ENCODE measurements around the gene ITSN2.

The ITSN2 gene

DNA sequence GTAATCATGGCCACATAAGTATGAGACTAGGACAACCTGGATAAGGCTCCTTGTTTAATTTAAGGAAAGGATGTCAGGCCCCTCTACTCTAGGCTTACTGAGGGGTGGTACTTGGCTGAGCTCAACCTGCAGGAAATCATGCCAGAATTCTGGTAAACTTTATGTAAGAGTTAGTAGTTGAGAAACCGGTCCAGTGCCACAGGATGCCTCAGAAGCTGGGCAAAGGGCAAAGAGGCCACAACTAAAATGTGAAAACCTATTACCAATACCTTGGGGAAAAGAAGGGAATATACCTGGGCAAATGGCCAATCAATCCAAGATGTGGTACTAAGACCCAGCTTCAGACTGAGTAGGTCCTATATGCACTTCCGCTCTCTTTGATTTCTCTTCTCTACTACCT, 86.7 kb downstream of the ITSN2 start:
- TF ChIP-seq GATA3 (IDR thresholded peaks at IDR 0.05; ENCODE audit: low read depth, low read length): no peak
- TF ChIP-seq GATA2 (IDR thresholded peaks at IDR 0.05; ENCODE audit: low read depth, low read length): no peak

- TF ChIP-seq GATA3 (IDR thresholded peaks at IDR 0.05; ENCODE audit: low read depth, low read length) (no peak), GATA2 (IDR thresholded peaks at IDR 0.05; ENCODE audit: low read depth, low read length) (no peak)
These were observed 87.4 kb downstream of the ITSN2 start for GRCh38 chr2:24272907-24273306.

DNA sequence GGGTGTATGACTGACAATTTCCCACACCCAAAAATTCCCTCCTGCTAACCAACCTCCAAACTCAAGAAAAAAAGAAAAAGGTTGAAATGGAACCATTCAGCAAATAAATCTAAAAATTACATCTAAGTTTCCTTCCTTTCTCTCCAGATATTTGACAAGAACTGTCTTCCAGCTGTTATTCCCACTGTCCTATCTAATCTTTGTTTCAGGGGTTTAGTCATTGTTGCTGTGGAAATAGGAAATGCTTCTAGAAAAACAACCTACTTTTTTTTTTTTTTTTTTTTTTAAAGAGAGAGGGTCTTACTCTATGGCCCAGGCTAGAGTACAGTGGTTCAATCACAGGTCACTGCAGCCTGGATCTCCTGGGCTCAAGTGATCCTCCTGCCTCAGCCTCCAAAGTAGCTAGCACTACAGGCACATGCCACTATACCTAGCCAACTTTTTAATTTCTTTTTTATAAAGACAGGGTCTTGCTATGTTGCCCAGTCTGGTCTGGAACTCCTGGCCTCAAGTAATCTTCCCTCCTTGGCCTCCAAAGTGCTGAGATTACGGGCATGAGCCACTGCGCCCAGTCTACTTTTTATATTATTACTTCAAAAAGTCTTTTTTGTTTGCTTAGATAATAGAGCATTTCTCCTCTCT, 88.1 kb downstream of the ITSN2 start:
- no peak for TF ChIP-seq GATA3 (IDR thresholded peaks at IDR 0.05; ENCODE audit: low read depth, low read length)
- no peak for TF ChIP-seq GATA2 (IDR thresholded peaks at IDR 0.05; ENCODE audit: low read depth, low read length)

- TF ChIP-seq GATA3 (IDR thresholded peaks at IDR 0.05; ENCODE audit: low read depth, low read length) (no peak), GATA2 (IDR thresholded peaks at IDR 0.05; ENCODE audit: low read depth, low read length) (no peak)
These were observed 91.1 kb downstream of the ITSN2 start for GRCh38 chr2:24269265-24269664.

DNA sequence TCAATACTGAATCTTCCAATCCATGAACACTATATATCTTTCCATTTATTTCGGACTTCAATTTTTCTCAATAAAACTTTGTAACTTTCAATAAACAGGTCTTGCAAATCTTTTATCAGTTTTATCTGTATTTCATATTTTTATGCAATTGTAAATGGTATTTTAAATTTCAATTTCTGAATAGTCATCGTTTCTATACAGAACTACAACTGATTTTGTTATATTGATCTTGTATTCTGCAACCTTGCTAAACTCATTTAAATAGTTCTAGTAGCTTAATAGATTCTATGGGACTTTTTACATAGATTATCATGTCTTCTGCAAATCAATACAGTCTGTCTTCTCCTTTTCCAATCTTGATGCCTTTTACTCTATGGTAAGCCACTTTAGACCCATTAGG, 95.1 kb downstream of the ITSN2 start:
- TF ChIP-seq GATA2 (IDR thresholded peaks at IDR 0.05; ENCODE audit: low read depth, low read length) (no peak), GATA3 (IDR thresholded peaks at IDR 0.05; ENCODE audit: low read depth, low read length) (no peak)

DNA sequence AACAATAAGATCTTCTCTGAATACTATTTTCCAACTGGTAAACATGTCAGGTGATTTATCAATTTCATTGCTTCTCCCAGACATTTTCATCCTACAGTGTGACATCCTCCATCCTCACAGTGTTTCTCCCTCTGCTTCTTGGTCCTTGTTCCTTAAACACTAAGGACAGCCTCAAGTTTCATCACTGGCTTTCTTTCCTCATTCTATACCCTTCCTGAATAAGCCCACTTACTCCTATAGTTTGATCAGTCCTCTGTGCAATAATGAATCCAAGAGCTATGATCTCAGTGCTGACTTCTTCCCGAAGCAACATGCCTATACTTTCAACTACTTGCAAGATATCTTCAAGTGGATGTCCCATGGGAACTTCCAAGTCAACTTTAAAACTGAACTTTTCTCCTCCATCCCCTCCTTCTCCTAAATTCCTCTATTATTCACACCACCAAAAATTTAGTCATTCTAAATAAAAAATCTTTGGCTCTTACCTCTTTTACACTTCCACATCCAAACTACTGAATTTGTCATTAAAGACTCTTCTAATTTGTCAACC, 97.8 kb downstream of the ITSN2 start:
- TF ChIP-seq GATA2 (IDR thresholded peaks at IDR 0.05; ENCODE audit: low read depth, low read length) (no peak), GATA3 (IDR thresholded peaks at IDR 0.05; ENCODE audit: low read depth, low read length) (no peak)

- TF ChIP-seq GATA3 (IDR thresholded peaks at IDR 0.05; ENCODE audit: low read depth, low read length): no peak
- TF ChIP-seq GATA2 (IDR thresholded peaks at IDR 0.05; ENCODE audit: low read depth, low read length): no peak
These were observed 98.9 kb downstream of the ITSN2 start for GRCh38 chr2:24261441-24261840.

DNA sequence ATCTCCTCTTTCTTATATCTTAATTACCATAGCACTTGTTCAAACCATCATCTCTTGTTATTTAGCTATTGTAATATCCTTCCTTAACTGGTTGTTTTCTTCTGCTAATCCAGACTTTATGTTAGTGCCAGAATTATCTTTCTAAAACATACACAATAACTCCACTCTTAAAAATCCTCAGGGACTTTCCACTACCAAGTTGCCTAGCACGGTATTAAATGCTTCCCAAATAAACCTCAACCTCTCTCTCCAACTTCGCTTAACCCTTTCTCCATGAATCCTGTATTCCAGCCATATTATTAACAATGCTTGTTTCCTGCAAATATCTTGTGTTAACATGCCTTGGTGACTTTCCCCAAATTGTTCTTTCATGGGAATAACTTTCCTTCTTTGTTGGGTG, 101.0 kb downstream of the ITSN2 start:
- no peak for TF ChIP-seq GATA2 (IDR thresholded peaks at IDR 0.05; ENCODE audit: low read depth, low read length)
- TF ChIP-seq GATA3 (IDR thresholded peaks at IDR 0.05; ENCODE audit: low read depth, low read length): no peak

GRCh38 chr2:24258718-24259117, 101.6 kb downstream of the ITSN2 start:
- no peak for TF ChIP-seq GATA3 (IDR thresholded peaks at IDR 0.05; ENCODE audit: low read depth, low read length)
- TF ChIP-seq GATA2 (IDR thresholded peaks at IDR 0.05; ENCODE audit: low read depth, low read length): no peak

DNA sequence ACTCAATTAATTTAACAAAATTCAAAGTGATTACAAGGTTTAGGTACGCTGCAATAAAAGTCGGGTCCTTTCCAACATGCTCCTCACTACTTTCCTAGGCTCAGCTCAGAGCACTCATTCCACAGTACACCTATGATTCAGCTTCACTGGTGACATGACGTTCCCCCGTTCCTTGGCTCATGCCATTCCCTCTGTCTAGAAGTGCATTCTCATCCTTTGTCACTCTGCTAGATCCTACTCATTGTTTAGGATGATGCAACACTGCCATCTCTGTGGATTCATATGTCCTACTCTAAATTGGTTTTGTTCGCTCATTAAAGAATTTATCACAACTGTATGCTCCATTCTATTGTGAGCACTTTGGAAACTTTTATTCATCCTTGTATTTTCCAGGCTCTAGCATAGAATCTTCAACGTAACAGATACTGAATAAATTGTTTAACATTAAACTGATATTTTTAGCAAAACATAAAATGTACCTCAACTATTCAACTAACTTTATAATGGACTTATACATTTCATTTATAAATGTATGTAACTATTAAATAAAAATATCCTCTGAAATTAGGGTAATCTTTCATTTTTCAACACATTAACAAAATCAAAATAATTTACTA, 106.9 kb downstream of the ITSN2 start:
- TF ChIP-seq GATA3 (IDR thresholded peaks at IDR 0.05; ENCODE audit: low read depth, low read length): no peak
- no peak for TF ChIP-seq GATA2 (IDR thresholded peaks at IDR 0.05; ENCODE audit: low read depth, low read length)

DNA sequence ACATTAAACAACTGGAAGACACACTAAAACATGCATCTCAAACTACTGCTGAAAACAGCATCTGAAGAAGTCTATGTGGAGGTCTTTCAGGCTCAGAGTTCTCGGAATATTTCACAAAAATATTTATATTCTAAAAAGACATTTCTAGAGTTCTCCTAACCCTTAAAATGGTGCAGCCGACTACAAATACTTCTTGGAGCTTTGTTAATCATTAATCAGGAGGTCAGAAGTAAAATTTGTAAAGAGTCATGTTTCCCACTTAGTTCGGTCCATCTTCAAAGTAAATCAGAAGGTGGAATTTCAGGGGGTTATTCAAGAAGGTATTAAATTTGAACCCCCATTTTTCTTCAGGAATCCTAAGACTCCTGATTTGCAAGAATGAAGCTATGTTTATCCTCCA, 112.7 kb downstream of the ITSN2 start:
- TF ChIP-seq GATA3 (IDR thresholded peaks at IDR 0.05; ENCODE audit: low read depth, low read length): no peak
- no peak for TF ChIP-seq GATA2 (IDR thresholded peaks at IDR 0.05; ENCODE audit: low read depth, low read length)

DNA sequence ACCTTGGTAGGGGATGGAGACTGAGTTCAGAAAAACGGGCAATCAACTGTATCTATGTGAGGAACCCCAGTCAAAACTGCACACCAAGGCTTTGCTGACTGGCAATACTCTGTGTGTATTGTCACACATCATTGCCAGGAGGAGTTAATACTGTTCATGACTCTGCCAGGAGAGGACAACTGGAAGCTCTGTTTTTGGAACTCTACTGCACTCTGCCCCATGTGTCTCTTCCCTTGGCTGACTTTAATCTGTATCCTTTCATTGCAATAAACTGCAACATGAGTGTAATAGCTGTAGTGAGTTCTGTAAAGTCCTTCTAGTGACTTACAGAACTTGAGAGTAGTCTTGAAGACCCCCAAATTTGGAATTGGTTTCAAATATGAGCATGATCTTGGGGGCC, 113.2 kb downstream of the ITSN2 start:
- TF ChIP-seq GATA2 (IDR thresholded peaks at IDR 0.05; ENCODE audit: low read depth, low read length): no peak
- TF ChIP-seq GATA3 (IDR thresholded peaks at IDR 0.05; ENCODE audit: low read depth, low read length): no peak

DNA sequence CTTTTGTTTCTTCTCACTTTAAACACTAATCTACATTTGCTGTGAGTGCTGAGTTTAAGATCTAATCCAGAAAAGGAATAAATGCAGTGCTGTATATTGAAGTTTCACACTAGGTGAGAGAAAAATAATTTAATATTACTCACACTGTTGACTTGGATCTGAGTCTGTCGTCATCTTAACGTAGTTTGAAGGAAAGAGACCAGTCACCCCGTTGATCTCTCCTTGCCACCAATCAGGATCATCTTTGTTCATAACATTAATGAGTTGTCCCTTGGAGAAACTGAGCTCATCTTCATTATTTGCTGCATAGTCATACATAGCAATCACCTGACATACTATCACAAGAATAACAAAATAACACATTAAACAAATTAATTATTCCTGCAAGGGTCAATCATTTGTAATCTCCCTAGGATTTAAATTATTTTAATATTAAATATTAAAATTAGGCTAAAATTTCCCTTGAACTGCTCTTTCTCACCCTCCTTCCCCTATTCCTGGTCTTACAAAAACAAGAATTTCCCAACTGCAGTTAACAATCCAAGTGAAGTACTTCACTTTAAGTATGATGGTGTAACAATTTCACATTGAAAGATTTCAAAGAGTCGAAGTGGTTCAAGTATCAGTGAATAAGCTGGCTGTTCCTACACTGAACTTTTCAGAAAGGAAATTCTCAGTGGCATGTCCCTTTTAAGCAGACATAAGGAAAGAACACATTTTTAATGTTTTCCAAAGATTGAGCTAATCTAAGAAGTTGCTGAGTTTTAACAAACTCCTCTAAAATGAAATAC, 114.2 kb downstream of the ITSN2 start:
- TF ChIP-seq GATA2 (IDR thresholded peaks at IDR 0.05; ENCODE audit: low read depth, low read length): no peak
- no peak for TF ChIP-seq GATA3 (IDR thresholded peaks at IDR 0.05; ENCODE audit: low read depth, low read length)

GRCh38 chr2:24241528-24241927, 118.8 kb downstream of the ITSN2 start:
- TF ChIP-seq GATA2 (IDR thresholded peaks at IDR 0.05; ENCODE audit: low read depth, low read length) (no peak), GATA3 (IDR thresholded peaks at IDR 0.05; ENCODE audit: low read depth, low read length) (0 out of 2 replicates have a peak, but pooled peaks have one; percentile 34)
